ENCODE results near the gene LSS.
"Not testable (repeated sequence)": the region's sequence is repeated elsewhere in the genome, so short reads cannot be mapped to it uniquely, and the experiment has no call there.

Gene LSS

DNA sequence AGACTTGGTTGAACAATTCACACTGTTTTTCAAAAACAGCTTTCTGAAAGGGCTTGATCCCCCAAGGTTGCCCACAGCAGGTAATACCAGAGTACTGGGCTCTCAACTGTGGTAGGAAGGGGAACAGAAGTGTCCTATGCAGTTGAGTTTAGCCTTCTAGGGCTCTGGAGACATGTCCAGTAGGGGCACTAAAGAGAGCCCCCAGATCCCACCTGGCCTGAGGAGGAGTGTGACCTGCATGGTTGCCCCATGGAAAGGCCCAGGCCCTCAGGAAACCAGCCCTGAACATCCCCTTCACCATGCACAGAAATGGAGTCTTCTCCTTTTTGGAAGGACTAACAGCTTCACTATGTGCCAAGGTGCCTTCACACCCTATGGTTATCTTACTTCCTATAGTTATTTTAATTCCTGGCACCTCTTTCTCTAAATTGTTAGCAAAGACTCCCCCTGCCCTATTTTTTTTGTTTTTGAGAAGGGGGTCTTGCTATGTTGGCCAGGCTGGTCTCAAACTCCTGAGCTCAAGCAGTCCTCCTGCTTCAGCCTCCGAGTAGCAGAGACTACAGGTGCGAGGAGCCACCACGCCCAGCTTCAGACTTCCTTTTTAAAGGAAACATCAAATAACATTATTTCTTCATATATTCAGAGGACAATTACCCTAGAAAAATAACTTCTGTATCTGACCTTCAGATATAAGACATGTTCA is 16.8 kb upstream of the LSS start:
- no peak for DNase-seq

DNA sequence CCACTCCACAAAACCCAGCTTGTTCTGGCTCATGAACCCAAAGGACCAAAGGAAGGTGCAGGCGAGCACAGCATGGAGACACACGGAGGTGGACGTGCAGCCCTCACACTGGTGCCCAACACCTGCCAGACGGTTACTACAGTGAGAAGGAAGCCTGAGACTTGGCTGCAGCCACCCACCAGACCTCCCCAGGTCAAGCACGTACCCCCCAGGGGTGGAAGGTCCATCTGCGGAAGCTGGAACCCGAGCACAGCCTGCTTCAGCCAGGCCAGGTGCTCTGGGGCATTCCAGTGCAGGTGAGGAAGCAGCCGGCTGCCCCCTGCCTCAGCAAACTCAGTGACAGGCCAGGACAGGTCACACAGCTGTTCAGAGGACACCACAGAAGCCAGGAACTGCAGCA is 16.0 kb upstream of the LSS start:
- DNase-seq, result no peak

- no peak for DNase-seq
These were observed 15.4 kb upstream of the LSS start for GRCh38 chr21:46243960-46244361.

DNA sequence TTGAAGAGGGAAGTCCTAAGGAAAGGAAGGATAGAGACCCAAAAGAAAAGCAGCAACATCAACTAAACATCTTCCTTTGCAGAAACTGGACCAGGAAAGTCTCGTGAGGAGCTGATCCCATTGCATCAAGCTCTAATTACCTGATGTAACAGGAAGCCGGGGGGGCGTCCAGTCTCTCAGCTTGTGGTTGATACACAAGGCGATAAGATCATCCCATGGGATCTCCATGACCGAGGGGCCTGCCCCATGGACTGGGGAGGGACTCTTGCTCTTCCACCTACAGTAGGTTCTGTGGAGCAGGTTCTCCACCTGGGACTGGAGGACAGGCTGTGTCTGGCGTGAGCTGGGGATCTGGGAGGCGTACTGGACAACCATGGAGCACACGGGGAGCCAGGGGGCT is 14.8 kb upstream of the LSS start:
- no peak for DNase-seq

DNA sequence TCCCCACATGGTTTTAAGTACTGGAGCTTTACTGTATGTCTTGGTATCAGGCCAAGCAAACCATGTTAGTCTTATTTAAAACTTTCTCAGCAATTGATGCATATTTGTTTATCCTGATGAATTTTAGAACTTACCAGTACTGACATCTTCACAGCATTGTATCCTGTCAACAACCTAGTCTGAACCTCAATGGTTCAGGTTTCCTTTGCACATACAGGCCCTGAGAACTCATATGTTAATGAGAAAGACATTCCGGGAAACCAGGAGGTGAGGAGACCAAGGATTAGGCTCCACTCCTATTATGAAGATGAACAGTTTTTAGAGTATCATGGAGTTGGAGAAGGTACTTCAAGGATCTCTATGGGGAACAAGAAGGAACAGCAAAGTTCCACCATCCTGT is 13.0 kb upstream of the LSS start:
- DNase-seq, result not testable (repeated sequence)

DNA sequence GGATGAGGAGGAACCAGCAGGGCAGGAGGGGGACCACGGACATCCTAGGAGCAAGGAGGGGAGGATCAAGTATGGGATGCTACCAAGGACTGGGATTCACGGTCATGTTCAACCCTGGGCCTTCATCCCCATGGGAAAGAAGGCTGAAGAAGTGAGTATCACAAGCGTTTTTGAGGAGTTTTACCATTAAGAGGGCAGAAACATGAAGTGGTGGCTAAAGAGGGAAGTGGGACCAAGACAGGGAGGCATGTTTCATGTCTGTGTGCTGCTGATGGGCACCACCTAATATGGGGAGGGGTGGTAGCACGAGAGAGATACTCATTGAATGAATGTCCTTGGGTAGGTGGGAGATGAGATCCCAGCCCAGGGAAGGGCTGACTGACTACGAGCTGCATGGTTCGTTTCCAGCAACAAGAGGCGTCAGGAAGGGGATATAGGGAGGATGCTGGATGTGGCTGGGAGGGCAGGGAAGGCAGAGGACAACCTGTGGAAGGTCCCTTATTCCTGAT is 11.3 kb upstream of the LSS start:
- no peak for DNase-seq

GRCh38 chr21:46237474-46237873 is 8.9 kb upstream of the LSS start:
- DNase-seq, result no peak

DNA sequence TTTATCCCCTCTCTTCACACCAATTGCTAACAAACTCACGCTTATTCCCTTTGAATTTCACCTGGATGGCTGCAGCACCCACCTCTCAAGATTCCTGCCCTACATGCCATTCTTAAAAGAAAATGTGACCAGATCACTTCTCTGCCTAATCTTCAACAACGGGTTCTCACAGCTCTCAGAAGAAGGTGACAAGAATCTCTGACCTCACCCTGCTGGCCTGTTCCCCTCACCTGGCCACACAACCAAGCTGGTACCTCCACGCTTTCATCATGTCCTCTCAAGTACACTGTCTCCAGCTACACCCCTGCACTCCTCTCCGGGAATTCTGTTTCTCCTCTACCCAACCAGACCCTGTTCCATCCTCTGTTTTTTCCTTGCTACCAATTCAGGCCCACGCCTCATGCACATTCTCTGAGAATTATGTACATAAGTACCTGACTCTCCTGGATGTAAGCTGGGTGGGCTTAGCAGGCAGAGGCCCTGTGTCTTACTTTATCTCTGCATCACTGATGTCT is 5.9 kb upstream of the LSS start:
- DNase-seq, result no peak

- DNase-seq, result no peak
These were observed 1.3 kb upstream of the LSS start for GRCh38 chr21:46229923-46230260.

DNA sequence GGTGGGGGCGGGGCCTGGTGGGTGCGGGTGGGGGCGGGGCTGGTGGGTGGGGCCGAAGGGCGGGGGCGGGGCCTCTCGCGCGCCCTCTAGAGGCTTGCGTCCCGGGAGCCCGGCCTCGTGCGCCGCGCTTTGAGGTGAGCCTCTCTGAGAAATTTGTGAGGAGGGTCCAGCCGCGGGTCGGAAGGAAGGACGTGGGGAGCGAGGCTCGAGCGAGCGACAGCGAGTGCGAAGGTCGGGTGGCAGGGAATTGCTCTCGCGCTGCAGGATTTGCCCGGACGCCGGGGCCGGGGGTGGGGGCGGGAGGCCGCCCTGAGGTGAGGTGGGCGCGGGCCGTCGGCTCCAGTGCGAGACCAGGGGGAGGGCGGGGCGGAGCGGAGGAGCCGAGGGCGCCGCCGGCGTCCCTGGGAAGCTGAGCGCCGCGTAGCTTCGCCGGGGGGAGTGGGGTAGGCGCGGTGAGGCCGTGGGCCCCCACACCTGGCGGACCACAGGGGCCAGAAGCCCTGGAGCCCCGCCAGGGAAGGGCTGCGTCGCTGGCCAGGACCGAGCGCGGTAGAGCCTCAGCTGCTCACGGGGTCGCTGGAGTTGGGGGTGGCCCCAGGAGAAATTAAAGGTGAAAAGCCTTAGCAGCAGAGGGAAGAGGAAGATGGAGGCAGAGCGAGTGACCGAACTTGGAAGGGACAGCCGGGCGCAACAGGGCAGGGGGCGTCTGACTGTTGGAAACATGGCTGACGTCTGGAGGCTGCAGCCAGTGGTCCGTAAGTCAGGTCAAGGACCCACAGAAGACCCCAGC is 754 bp upstream of the LSS start:
- peak; percentile 36 to 89 for DNase-seq

- DNase-seq, result no peak
These were observed 696 bp downstream of the LSS start for GRCh38 chr21:46227811-46228344.

GRCh38 chr21:46226920-46227599 is 1.5 kb downstream of the LSS start:
- no peak for DNase-seq

GRCh38 chr21:46226146-46226545 is 2.4 kb downstream of the LSS start:
- DNase-seq, result no peak

DNA sequence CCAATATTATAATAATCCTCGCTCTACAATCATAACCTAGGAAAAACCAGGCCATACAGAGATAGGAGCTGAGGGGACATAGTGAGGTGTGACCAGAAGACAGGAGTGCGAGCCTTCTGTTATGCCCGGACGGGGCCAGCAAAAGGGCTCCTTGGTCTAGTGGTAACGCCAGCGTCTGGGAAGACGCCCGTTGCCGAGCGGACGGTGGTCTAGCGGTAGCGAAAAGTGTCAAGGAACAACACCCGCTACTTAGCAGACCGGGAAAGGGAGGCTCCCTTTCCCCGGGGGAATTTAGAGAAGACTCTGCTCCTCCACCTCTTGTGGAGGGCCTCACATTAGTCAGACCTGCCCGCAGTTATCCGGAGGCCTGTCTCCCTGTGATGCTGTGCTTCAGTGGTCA is 4.9 kb downstream of the LSS start:
- not testable (repeated sequence) for DNase-seq

DNA sequence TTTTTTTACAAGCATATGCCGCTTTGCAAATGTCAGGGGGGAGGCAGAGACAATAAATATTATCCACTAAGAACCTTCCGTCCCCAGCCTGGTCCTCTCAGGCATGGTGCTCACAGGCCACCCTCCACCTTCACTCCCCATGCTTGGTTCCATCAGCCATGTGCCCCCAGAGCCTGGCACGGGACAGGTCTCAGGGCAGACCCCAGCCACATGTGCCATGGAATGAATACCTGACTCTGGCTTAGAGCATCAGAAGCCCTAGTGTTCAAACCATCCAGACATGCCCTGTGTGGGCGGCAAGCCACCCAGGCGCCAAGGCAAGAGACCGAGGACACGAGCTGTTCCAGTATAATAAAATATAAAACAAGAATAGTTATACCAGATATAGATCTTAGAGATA is 5.4 kb downstream of the LSS start:
- no peak for DNase-seq

DNA sequence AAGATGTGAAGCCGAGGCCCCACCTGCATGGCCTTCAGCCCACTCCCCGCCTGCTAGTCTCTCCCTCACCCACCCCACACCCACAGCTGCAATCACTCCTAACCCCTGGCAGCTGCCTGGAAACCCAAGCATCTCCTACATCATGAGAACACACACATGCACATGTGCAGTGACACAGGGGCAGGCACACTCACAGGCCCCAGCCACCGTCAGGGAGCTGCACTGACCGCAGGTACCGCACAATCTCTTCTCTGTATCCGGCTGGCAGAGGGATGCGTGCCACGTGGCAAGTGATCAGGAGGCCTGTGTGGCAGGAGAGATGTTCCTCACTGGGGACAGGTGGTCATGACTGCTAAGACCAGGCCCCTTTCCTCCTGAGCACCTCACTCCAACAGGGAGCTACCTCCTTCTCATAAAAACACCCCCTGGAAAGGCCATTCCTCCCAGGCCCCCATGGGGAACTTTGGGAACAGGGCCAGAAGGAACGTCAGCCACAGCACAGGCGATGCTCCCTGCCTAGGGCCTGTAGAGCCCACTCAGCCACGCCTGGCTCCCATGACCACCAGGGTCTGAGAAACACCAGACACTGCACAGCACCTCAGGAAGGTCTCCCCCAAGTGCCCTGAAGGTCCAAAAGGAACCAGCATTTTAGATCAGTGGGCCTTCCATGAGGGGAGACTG is 6.0 kb downstream of the LSS start:
- DNase-seq, result no peak

- DNase-seq, result no peak
These were observed 6.7 kb downstream of the LSS start for GRCh38 chr21:46221664-46222435.

DNA sequence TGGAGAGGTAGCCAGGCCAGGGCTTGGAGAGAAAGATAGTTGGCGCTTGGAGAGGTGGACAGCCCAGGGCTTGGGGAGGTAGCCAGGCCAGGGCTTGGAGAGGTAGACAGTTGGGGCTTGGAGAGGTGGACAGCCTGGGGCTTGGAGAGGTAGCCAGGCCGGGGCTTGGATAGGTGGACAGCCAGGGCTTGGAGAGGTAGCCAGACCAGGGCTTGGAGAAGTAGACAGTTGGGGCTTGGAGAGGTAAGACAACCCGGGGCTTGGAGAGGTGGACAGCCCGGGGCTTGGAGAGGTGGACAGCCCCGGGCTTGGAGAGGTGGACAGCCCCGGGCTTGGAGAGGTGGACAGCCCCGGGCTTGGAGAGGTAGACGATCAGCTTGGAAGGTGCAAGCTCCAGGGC is 7.7 kb downstream of the LSS start:
- DNase-seq, result no peak

GRCh38 chr21:46220275-46220810 is 8.2 kb downstream of the LSS start:
- no peak for DNase-seq

DNA sequence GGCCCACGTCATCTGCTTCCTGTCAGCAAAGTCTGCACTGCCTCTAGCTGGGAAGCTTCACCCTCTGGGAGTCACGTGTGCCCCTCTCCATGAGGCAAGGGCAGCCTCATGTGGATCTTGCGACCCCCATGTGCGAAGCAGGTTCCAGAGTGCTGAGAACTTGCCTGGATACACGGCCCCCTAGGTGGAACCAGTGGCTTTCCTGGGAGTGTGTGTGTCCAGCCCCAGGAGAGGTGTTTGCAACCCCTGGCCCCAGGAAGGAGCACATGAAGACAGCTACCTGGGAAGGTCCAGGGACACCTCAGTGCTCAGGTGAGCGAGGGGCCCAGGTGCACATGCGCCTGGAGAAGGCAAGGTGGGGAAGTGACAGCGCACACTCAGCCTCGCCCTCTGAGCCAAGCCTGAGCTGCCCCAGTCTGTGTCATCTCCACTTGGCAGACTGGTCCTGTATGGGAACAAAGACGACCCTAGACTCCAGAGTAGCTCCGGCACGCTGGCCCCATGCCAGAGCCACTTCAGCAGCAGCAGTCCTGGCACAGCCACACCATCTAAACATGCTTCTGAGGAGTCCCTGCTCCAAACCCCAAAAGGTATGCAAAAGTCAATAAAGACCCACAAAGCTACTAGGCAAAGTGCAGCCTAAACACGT is 8.9 kb downstream of the LSS start:
- DNase-seq, result peak in 1 of 2 experiments; percentile 29

Measured in NCI-H187 (cell line).